ENCODE results near the gene TEX22.

GRCh38 chr14:105400016-105400415, 1.7 kb downstream of the TEX22 start:
- TF ChIP-seq CTCF (conservative IDR thresholded peaks at IDR 0.05) (no peak), ZFX (IDR thresholded peaks at IDR 0.05) (no peak)

All from C4-2B (cell line).